ENCODE results near the gene CBX1. TPM values are rescaled to one million over a fixed set of nuclear protein-coding genes. Genes with fewer than 3 reads are reported as not detected.

Gene CBX1
- total and polyA plus RNA-seq, 10 of the 15 experiments (the other 5 are each of a cell fraction or from before 2014, with no cell fraction given): 11.8 to 99.2 (median 43.5) TPM

- TF ChIP-seq HSF1 (IDR thresholded peaks at IDR 0.05; ENCODE audit: low read depth, low read length) (no peak), RB1 (IDR thresholded peaks at IDR 0.05; ENCODE audit: borderline replicate concordance) (no peak), TAF1 (IDR thresholded peaks at IDR 0.05; ENCODE audit: borderline replicate concordance, low read depth, low read length) (no peak), MYC (IDR thresholded peaks at IDR 0.05; ENCODE audit: insufficient read depth, insufficient read length, insufficient replicate concordance, low read length, severe bottlenecking) (no peak), SKIL (IDR thresholded peaks at IDR 0.05; ENCODE audit: low read depth, poor library complexity, severe bottlenecking) (no peak), ESRRA (IDR thresholded peaks at IDR 0.05; ENCODE audit: low read length) (no peak), ZNF687 (IDR thresholded peaks at IDR 0.05) (no peak), MLLT1 (IDR thresholded peaks at IDR 0.05) (no peak), NFIC (IDR thresholded peaks at IDR 0.05; ENCODE audit: low read depth, low read length) (no peak), MEF2B (IDR thresholded peaks at IDR 0.05; ENCODE audit: partially characterized antibody, poor library complexity, severe bottlenecking) (no peak), E2F8 (IDR thresholded peaks at IDR 0.05; ENCODE audit: low read depth, partially characterized antibody) (no peak), SIN3A (IDR thresholded peaks at IDR 0.05; ENCODE audit: low read depth, low read length) (no peak), ZNF24 (IDR thresholded peaks at IDR 0.05) (no peak), TCF7 (IDR thresholded peaks at IDR 0.05; ENCODE audit: borderline replicate concordance) (no peak; the same call in 1 of the 2 replicates), IKZF1 (conservative IDR thresholded peaks at IDR 0.05) (0 out of 2 replicates have a peak, but pooled peaks have one; percentile 17), PKNOX1 (IDR thresholded peaks at IDR 0.05) (peak; percentile 41; the same call in 1 of the 2 replicates)
Measured at GRCh38 chr17:48143629-48144028, 42.4 kb upstream of the CBX1 start (continued).
